HepG2 (cell line): ENCODE measurements around the gene RMI1. TPM values are rescaled to one million over a fixed set of nuclear protein-coding genes. Genes with fewer than 3 reads are reported as not detected.
A peak's percentile ranks its signal among the peaks of the same experiment; 100 is the strongest.

Experiments used
- AHR ChIP-seq: IDR thresholded peaks from 2 replicates; pipeline ENCODE4 v1.6.1; 2018; ENCODE audit warnings: missing genetic modification reagents, missing compliant biosample characterization
- GABPB1 ChIP-seq: IDR thresholded peaks from 2 replicates; pipeline ENCODE4 v1.6.1; 2016; ENCODE audit warnings: mild to moderate bottlenecking, missing genetic modification reagents, moderate library complexity, missing compliant biosample characterization
- GPN1 ChIP-seq: sonication (generic); formaldehyde crosslinking; IDR thresholded peaks from 2 replicates; pipeline ENCODE4 v1.5.1; 2020; ENCODE audit warnings: missing genetic modification reagents, borderline replicate concordance
- HDAC1 ChIP-seq: sonication (generic); formaldehyde crosslinking; IDR thresholded peaks from 2 replicates; pipeline ENCODE4 v1.5.1; 2020; ENCODE audit warnings: mild to moderate bottlenecking, missing genetic modification reagents
- HMG20A ChIP-seq: IDR thresholded peaks from 2 replicates; pipeline ENCODE4 v1.6.1; 2016; ENCODE audit warnings: borderline replicate concordance
- NFATC3 ChIP-seq: sonication (generic); formaldehyde crosslinking; IDR thresholded peaks from 2 replicates; pipeline ENCODE4 v1.5.1; 2020; ENCODE audit warnings: mild to moderate bottlenecking, missing genetic modification reagents
- RBFOX2 ChIP-seq: fragments of 200-400 bp; formaldehyde crosslinking; IDR thresholded peaks from 2 replicates; pipeline ENCODE4 v1.6.1; 2017; ENCODE audit warnings: low read depth, mild to moderate bottlenecking, low read length
- SNAPC2 ChIP-seq: sonication (generic); formaldehyde crosslinking; IDR thresholded peaks from 2 replicates; pipeline ENCODE4 v1.8.1; 2022; ENCODE audit warnings: mild to moderate bottlenecking, missing genetic modification reagents
- ZNF232 ChIP-seq: sonication (generic); formaldehyde crosslinking; IDR thresholded peaks from 2 replicates; pipeline ENCODE4 v1.4.0; 2020; ENCODE audit warnings: missing genetic modification reagents, borderline replicate concordance
- ZNF30 ChIP-seq: sonication (generic); formaldehyde crosslinking; IDR thresholded peaks from 2 replicates; pipeline ENCODE4 v1.5.0; 2020; ENCODE audit warnings: mild to moderate bottlenecking, missing genetic modification reagents
- ZNF530 ChIP-seq: sonication (generic); formaldehyde crosslinking; IDR thresholded peaks from 2 replicates; pipeline ENCODE4 v1.5.0; 2020; ENCODE audit warnings: low read depth, mild to moderate bottlenecking, missing genetic modification reagents
- ZNF83 ChIP-seq: sonication (generic); formaldehyde crosslinking; IDR thresholded peaks from 2 replicates; pipeline ENCODE4 v1.4.0; 2020; ENCODE audit warnings: missing genetic modification reagents, mild to moderate bottlenecking, borderline replicate concordance
- polyA plus RNA-seq, 8 experiments: library from polyadenylated mRNA; depleted of rRNA in 3 of 8; stranded (reverse) in 7 of 8; unstranded in 1 of 8; fragments of >200 nt; fragmentation: Illumina TruSeq in 4 of 8; extraction: Trizol in 4 of 8; gene quantifications; 2 replicates each; pipeline versions ENCODE4 v1.2.1 to v1.2.3, GENCODE V29; 2011 to 2016; ENCODE audit warnings: low read depth in 4 of 8, missing spikeins in 1 of 8, mixed read lengths in 1 of 8; ENCODE audit not compliant: insufficient read depth in 1 of 8
- total RNA-seq, 5 experiments: library from RNA; depleted of rRNA; stranded (reverse); fragments of >200 nt; fragmentation: Illumina TruSeq; extraction: Trizol; gene quantifications; 2 replicates each; pipeline ENCODE4 v1.2.3, GENCODE V29; 2016; ENCODE audit warnings: low read depth in 1 of 5
- TF ChIP-seq, protein P1 (sequence below): sonication (generic); formaldehyde crosslinking; IDR thresholded peaks from 2 replicates; pipeline ENCODE4 v1.9.0; 2021; ENCODE audit warnings: missing genetic modification reagents, borderline replicate concordance
- TF ChIP-seq, protein P2 (sequence below): sonication (generic); formaldehyde crosslinking; IDR thresholded peaks from one replicate; pipeline ENCODE4 v1.5.1; 2020; ENCODE audit warnings: mild to moderate bottlenecking, missing genetic modification reagents; ENCODE audit errors: not compliant biosample characterization
- TF ChIP-seq, protein P3 (sequence below): IDR thresholded peaks from 2 replicates; pipeline ENCODE4 v1.6.1; 2012; ENCODE audit warnings: low read depth, low read length, improper control_type of control experiment
- TF ChIP-seq, protein P4 (sequence below): sonication (generic); formaldehyde crosslinking; IDR thresholded peaks from 2 replicates; pipeline ENCODE4 v1.5.0; 2020; ENCODE audit warnings: missing genetic modification reagents, mild to moderate bottlenecking, borderline replicate concordance

Gene RMI1
- total and polyA plus RNA-seq, 2 of the 13 experiments (the other 11 are each of a cell fraction or from before 2014, with no cell fraction given) = 0.54 to 3.7 TPM

DNA sequence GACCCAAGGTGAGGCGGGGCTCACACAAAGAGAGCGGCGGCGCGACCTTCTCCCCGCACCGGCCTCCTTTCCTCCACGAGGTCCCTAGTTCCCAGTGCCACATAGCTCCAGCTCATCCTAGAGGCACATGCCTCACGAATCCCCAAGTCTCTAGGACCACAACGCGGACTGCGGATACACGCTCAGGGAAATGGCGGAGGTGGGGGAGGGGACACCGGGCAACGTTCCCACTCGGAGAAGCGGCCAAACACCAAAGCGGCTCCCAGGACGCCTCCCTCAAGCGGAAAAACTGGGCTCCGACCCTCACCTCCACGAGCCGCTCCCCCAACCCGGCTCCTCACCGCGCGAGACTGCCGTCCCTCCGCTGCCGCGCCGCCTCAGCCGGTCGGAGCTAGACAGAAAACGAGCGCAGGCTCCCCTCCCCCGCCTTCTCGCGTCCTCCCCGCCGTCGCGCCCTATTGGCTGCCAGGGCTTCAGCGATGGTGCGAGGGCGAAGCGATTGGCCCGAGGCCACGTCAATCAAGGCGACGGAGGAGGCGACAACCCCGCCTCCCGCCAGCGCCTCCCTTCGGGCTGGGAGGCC is 702 bp upstream of the RMI1 start, which contains the start of gene HNRNPK (continued):
- no peak for TF ChIP-seq HMG20A (CRISPR knock-in tag)
- TF ChIP-seq SNAPC2 (CRISPR knock-in tag) = 0 out of 2 replicates have a peak, but pooled peaks have one; percentile 39
- no peak for TF ChIP-seq ZNF232 (CRISPR knock-in tag)
- peak; percentile 65; the same call in 1 of the 2 replicates for TF ChIP-seq GABPB1 (CRISPR knock-in tag)
- TF ChIP-seq, protein P1, sequence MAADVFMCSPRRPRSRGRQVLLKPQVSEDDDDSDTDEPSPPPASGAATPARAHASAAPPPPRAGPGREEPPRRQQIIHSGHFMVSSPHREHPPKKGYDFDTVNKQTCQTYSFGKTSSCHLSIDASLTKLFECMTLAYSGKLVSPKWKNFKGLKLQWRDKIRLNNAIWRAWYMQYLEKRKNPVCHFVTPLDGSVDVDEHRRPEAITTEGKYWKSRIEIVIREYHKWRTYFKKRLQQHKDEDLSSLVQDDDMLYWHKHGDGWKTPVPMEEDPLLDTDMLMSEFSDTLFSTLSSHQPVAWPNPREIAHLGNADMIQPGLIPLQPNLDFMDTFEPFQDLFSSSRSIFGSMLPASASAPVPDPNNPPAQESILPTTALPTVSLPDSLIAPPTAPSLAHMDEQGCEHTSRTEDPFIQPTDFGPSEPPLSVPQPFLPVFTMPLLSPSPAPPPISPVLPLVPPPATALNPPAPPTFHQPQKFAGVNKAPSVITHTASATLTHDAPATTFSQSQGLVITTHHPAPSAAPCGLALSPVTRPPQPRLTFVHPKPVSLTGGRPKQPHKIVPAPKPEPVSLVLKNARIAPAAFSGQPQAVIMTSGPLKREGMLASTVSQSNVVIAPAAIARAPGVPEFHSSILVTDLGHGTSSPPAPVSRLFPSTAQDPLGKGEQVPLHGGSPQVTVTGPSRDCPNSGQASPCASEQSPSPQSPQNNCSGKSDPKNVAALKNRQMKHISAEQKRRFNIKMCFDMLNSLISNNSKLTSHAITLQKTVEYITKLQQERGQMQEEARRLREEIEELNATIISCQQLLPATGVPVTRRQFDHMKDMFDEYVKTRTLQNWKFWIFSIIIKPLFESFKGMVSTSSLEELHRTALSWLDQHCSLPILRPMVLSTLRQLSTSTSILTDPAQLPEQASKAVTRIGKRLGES (CRISPR knock-in tag) = no peak
- no peak for TF ChIP-seq AHR (CRISPR knock-in tag)
- TF ChIP-seq ZNF83 = peak; percentile 56; the same call in 1 of the 2 replicates
- no peak for TF ChIP-seq GPN1 (CRISPR knock-in tag)
- peak; percentile 49 for TF ChIP-seq HDAC1 (CRISPR knock-in tag)
- TF ChIP-seq, protein P2, sequence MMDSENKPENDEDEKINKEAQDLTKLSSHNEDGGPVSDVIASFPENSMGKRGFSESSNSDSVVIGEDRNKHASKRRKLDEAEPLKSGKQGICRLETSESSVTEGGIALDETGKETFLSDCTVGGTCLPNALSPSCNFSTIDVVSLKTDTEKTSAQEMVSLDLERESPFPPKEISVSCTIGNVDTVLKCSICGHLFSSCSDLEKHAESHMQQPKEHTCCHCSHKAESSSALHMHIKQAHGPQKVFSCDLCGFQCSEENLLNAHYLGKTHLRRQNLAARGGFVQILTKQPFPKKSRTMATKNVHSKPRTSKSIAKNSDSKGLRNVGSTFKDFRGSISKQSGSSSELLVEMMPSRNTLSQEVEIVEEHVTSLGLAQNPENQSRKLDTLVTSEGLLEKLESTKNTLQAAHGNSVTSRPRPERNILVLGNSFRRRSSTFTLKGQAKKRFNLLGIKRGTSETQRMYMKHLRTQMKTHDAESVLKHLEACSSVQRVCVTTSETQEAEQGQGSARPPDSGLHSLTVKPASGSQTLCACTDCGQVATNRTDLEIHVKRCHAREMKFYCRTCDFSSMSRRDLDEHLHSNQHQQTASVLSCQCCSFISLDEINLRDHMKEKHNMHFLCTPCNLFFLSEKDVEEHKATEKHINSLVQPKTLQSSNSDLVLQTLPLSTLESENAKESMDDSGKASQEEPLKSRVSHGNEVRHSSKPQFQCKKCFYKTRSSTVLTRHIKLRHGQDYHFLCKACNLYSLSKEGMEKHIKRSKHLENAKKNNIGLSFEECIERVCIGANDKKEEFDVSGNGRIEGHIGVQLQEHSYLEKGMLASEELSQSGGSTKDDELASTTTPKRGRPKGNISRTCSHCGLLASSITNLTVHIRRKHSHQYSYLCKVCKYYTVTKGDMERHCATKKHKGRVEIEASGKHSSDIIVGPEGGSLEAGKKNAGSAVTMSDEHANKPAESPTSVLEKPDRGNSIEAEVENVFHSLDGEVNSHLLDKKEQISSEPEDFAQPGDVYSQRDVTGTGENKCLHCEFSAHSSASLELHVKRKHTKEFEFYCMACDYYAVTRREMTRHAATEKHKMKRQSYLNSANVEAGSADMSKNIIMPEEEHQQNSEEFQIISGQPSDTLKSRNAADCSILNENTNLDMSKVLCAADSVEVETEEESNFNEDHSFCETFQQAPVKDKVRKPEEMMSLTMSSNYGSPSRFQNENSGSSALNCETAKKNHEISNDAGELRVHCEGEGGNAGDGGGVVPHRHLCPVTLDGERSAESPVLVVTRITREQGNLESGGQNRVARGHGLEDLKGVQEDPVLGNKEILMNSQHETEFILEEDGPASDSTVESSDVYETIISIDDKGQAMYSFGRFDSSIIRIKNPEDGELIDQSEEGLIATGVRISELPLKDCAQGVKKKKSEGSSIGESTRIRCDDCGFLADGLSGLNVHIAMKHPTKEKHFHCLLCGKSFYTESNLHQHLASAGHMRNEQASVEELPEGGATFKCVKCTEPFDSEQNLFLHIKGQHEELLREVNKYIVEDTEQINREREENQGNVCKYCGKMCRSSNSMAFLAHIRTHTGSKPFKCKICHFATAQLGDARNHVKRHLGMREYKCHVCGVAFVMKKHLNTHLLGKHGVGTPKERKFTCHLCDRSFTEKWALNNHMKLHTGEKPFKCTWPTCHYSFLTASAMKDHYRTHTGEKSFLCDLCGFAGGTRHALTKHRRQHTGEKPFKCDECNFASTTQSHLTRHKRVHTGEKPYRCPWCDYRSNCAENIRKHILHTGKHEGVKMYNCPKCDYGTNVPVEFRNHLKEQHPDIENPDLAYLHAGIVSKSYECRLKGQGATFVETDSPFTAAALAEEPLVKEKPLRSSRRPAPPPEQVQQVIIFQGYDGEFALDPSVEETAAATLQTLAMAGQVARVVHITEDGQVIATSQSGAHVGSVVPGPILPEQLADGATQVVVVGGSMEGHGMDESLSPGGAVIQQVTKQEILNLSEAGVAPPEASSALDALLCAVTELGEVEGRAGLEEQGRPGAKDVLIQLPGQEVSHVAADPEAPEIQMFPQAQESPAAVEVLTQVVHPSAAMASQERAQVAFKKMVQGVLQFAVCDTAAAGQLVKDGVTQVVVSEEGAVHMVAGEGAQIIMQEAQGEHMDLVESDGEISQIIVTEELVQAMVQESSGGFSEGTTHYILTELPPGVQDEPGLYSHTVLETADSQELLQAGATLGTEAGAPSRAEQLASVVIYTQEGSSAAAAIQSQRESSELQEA (CRISPR knock-in tag) = peak; percentile 63
- TF ChIP-seq, protein P3, sequence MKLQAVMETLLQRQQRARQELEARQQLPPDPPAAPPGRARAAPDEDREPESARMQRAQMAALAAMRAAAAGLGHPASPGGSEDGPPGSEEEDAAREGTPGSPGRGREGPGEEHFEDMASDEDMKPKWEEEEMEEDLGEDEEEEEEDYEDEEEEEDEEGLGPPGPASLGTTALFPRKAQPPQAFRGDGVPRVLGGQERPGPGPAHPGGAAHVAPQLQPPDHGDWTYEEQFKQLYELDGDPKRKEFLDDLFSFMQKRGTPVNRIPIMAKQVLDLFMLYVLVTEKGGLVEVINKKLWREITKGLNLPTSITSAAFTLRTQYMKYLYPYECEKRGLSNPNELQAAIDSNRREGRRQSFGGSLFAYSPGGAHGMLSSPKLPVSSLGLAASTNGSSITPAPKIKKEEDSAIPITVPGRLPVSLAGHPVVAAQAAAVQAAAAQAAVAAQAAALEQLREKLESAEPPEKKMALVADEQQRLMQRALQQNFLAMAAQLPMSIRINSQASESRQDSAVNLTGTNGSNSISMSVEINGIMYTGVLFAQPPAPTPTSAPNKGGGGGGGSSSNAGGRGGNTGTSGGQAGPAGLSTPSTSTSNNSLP = no peak
- TF ChIP-seq, protein P4, sequence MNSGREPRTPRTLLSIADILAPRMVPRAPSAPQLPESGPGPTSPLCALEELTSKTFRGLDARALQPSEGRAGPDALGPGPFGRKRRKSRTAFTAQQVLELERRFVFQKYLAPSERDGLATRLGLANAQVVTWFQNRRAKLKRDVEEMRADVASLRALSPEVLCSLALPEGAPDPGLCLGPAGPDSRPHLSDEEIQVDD (CRISPR knock-in tag) = peak; percentile 19; the same call in 1 of the 2 replicates
- TF ChIP-seq ZNF30 (CRISPR knock-in tag) = 0 out of 2 replicates have a peak, but pooled peaks have one; percentile 68
- TF ChIP-seq RBFOX2 = peak; percentile 99
- TF ChIP-seq ZNF530 = no peak
- 0 out of 2 replicates have a peak, but pooled peaks have one; percentile 9 for TF ChIP-seq NFATC3
